Measurements from ENCODE around the gene ZNF677.

The ZNF677 gene

DNA sequence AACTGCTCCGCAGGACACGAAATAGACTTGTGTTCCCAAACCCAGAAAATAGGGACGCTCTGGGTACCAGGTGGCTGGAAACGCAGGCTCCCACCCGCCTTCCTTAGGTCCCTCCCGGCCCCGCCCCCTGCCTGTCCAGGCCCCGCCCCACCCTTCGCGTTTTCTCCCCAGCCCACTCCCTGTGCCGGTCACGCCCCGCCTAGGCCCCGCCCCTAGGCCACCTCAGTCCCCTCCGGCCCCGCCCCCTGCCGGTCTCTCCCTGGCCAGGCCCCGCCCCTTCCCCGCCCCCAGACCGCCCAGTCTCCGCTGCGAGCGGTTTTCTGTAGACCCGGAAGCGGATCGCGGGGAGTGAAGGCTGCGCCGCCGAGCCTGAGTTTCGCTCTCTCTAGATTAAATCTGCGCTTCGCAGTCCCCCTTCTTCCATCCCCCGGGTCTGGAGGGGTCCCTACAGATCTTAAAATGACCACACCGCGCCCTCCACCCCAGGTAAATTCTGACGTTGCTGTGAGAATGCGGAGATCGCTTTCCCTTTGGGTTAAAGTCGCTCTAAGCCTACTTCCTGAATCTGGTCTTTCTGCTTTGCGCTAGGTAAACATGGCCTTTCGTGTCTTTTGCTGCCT lies 57.8 kb downstream of the ZNF677 start:
- intact Hi-C loops (cut with DNase I), result loop anchor here (5.0 to 10.0 kb wide), 2 partner anchors 165 to 318 kb away; no protein-coding TSS in a partner anchor
- peak; percentile 85 to 100 (median 98) for DNase-seq

DNA sequence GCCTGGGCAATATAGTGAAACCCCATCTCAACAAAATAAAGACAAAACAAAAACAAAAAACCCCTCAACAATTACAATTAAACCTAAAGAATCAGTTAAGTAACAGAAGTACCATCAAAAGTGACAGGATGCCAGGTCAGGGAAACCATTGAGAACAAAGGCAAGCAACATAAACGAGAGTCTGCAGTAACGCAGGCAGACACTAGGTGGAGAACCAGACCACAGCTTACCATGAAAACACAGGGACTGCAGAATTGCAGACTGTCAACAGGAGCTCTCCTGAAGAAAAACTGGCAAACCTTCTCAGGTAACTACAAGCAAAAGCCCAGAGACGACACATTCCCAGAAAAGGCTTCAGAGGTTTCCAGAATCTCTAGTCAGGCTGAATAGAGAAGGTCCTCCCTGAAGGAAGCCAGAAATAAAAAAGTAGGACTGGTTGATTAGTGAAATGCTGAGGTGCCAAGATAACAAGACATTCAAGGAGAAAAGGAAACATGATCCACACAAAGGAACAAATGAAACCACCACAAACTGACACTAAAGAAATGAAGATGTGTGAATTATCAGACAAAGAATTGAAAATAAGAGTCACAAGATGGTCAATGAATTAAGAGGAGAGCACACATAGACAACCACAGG lies 59.3 kb downstream of the ZNF677 start:
- intact Hi-C loops (cut with DNase I), result loop anchor here (5.0 to 10.0 kb wide), 2 partner anchors 167 to 319 kb away; no protein-coding TSS in a partner anchor
- peak; percentile 36 to 93 (median 82) for DNase-seq

DNA sequence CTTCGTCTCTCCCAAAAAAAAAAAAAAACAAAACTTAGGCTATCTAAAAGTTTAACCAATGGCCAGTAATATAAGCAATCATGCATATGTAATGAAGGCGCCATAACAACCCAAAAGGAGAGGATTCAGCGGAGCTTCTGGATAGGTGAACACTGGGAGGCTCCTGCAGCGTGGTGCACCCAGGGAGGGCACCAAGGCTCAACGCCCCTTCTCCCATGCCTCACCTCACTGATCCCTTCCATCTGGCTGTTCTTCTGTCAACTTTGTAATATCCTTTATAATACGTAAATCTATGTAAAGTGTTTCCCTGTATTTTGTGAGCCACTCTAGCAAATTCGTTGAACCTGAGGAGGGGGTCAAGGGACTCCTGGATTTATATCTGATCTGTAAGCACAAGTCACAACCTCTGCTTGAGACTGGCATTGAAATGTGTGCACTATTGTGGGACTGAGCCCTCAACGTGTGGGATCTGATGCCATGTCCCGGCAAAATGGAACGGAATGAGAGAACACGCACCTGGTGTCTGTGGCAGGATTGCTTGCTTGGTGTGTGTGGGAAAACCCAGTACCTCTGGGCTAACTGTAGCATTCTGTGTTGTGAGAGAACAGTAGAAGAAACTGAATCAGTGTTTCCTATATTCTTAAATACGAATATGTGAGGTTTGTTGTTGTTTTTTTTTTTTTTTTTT lies 61.0 kb downstream of the ZNF677 start:
- intact Hi-C loops (cut with DNase I), result loop anchor here (10.0 kb wide), 1 partner anchor 321 kb away; no protein-coding TSS in a partner anchor
- DNase-seq, result no peak

DNA sequence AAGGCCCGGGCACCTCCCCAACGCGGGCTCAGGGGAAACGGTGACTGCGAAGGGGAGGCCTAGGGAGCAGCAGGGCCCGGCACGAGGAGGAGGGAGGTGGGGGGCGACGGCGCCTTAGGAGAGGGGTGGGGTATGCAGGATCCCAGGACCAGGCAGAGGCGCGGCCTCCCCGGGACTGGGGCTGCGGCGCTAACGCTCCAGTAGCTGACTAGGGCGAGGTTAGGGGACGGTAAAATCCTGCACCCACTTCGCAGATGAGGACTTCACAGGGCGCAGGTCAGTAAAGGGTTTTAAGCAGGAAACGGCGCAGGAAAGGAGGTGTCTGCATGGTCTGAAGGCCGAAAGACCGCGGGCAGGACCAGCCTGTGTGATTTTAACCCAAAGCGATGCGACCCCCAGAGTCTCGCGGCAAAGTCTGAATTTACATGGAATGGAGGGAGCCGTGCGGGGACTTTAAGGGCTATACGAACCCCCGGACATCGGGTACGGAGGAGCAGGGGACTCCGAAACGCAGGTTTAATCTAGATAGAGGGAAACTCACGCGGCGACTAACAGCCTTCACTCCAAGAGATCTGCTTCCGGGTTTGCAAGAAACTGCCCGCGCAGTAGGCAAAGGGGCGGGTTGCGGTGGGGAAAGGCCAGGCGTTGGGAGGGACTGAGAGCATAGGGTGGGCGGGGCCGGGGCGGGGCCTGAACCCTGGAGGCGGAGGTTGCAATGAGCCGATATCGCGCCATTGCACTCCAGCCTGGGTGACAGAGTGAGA lies 61.7 kb downstream of the ZNF677 start, which contains the start of gene ZNF665:
ZNF665 (minus strand) TSS at position 588 of the 764 bp plus-strand sequence. CDS start 10,460 bp downstream, outside the sequence.
- DNase-seq, result peak; percentile 82 to 96 (median 92)
- intact Hi-C loops (cut with DNase I), result loop anchor here (10.0 kb wide), 1 partner anchor 322 kb away; no protein-coding TSS in a partner anchor

DNA sequence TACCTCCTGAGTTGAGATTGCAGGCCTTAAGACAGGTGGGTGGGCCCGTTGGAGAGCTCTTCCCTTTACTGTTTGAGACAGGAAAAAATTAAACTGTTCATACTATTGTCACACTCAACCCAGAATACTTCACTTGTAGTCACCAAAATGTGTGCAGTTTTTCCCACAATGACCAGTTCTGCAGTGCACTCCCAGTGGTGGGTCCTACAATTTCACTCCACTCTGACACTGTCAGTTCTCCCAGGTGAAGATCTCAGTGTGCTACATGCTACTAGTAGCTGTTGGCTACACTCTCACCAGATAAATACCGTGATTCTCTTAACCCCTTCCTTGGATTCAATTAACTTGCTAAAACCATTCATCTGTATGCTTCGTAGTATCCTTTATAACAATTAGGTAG lies 64.4 kb downstream of the ZNF677 start:
- intact Hi-C loops (cut with DNase I), result loop anchor here (10.0 kb wide), 1 partner anchor 325 kb away; no protein-coding TSS in a partner anchor

DNA sequence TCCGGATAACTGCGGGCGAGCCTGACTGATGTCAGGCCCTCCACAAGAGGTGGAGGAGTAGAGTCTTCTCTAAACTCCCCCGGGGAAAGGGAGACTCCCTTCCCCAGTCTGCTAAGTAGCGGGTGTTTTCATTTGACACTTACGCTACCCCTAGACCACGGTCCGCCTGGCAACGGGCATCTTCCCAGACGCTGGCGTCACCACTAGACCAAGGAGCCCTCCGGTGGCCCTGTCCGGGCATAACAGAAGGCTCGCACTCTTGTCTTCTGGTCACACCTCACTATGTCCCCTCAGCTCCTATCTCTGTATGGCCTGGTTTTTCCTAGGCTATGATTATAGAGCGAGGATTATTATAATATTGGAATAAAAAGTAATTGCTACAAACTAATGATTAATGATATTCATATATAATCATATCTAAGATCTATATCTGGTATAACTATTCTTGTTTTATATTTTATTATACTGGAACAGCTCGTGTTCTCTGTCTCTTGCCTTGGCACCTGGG lies 64.9 kb downstream of the ZNF677 start:
- DNase-seq, result peak in 27 of 42 donors; percentile 9 to 77 (median 41)
- intact Hi-C loops (cut with DNase I), result loop anchor here (10.0 kb wide), 1 partner anchor 325 kb away; no protein-coding TSS in a partner anchor

More for the DNA sequence above, 64.4 kb downstream of the ZNF677 start:
- no peak for DNase-seq
